Nephron progenitor cell (in vitro differentiated cells): Measurements from ENCODE around the gene UCN2.

Source experiments
- DNase-seq: peaks from one replicate; pipeline ENCODE4 v3.0.0; 2021
- H3K27ac Mint-ChIP-seq: 2 replicates; pipeline ENCODE4 v1.8.0; 2021; ENCODE audit warnings: mild to moderate bottlenecking, moderate library complexity, mixed read lengths
- H3K27me3 Mint-ChIP-seq: 2 replicates; pipeline ENCODE4 v1.8.0; 2021; ENCODE audit warnings: mild to moderate bottlenecking, low read depth, mixed read lengths; ENCODE audit not compliant: poor library complexity
- H3K36me3 Mint-ChIP-seq: 2 replicates; pipeline ENCODE4 v1.8.0; 2021; ENCODE audit warnings: low read depth, mixed read lengths
- H3K4me1 Mint-ChIP-seq: 2 replicates; pipeline ENCODE4 v1.8.0; 2021; ENCODE audit warnings: mixed read lengths
- H3K4me3 Mint-ChIP-seq: 2 replicates; pipeline ENCODE4 v1.8.0; 2021; ENCODE audit warnings: mild to moderate bottlenecking, moderate library complexity, mixed read lengths
- H3K9me3 Mint-ChIP-seq: 2 replicates; pipeline ENCODE4 v1.8.0; 2021; ENCODE audit warnings: mild to moderate bottlenecking, moderate library complexity, mixed read lengths
- CTCF ChIP-seq: fragments of 200-600 bp; sonication (generic); IDR thresholded peaks from 2 replicates; pipeline ENCODE4 v1.5.0; 2021; ENCODE audit warnings: antibody characterized with exemption

The UCN2 gene

GRCh38 chr3:48567500-48567899, 3.9 kb upstream of the UCN2 start:
- TF ChIP-seq CTCF, result no peak
- no peaks in the 10 kb centered on the region for H3K36me3 Mint-ChIP-seq
- no peaks in the 10 kb centered on the region for H3K9me3 Mint-ChIP-seq

GRCh38 chr3:48567090-48567489, 3.5 kb upstream of the UCN2 start:
- TF ChIP-seq CTCF, result no peak
- Mint-ChIP-seq H3K4me1 (peaks cover 40% of the 10 kb centered on the region), H3K9me3 (no peaks in the 10 kb centered on the region), H3K36me3 (no peaks in the 10 kb centered on the region), H3K27ac (no peak overlapping the region), H3K27me3 (peaks cover 6% of the 10 kb centered on the region), H3K4me3 (no peak overlapping the region)
- DNase-seq, result no peak

More at GRCh38 chr3:48567500-48567899, 3.9 kb upstream of the UCN2 start:
- peak overlapping the region; percentile 67 for H3K27ac Mint-ChIP-seq
- peaks cover 41% of the 10 kb centered on the region for H3K4me1 Mint-ChIP-seq
- peaks cover 6% of the 10 kb centered on the region for H3K27me3 Mint-ChIP-seq
- no peak for DNase-seq
- no peak overlapping the region for H3K4me3 Mint-ChIP-seq

- DNase-seq, result no peak
- Mint-ChIP-seq H3K27me3 (peaks cover 4% of the 10 kb centered on the region), H3K27ac (no peak overlapping the region)
These were observed 2.8 kb upstream of the UCN2 start for GRCh38 chr3:48566401-48566760.

GRCh38 chr3:48565591-48566400, 2.2 kb upstream of the UCN2 start:
- no peaks in the 10 kb centered on the region for H3K36me3 Mint-ChIP-seq
- TF ChIP-seq CTCF, result no peak
- no peak for DNase-seq
- H3K4me1 Mint-ChIP-seq, result peaks cover 41% of the 10 kb centered on the region
- H3K27me3 Mint-ChIP-seq, result peaks cover 2% of the 10 kb centered on the region
- H3K4me3 Mint-ChIP-seq, result no peak overlapping the region
- peak overlapping the region; percentile 37 for H3K27ac Mint-ChIP-seq
- no peaks in the 10 kb centered on the region for H3K9me3 Mint-ChIP-seq

More at GRCh38 chr3:48566401-48566760, 2.8 kb upstream of the UCN2 start:
- Mint-ChIP-seq H3K36me3 (no peaks in the 10 kb centered on the region), H3K4me1 (peaks cover 39% of the 10 kb centered on the region), H3K4me3 (no peak overlapping the region), H3K9me3 (no peaks in the 10 kb centered on the region)
- no peak for TF ChIP-seq CTCF

GRCh38 chr3:48565186-48565585, 1.6 kb upstream of the UCN2 start:
- no peak for TF ChIP-seq CTCF
- H3K4me3 Mint-ChIP-seq, result no peak overlapping the region
- peak overlapping the region; percentile 37 for H3K27ac Mint-ChIP-seq
- no peak for DNase-seq
- no peaks in the 10 kb centered on the region for H3K9me3 Mint-ChIP-seq
- peaks cover 2% of the 10 kb centered on the region for H3K27me3 Mint-ChIP-seq
- H3K36me3 Mint-ChIP-seq, result no peaks in the 10 kb centered on the region
- H3K4me1 Mint-ChIP-seq, result peaks cover 47% of the 10 kb centered on the region

GRCh38 chr3:48564667-48565066, 1.1 kb upstream of the UCN2 start:
- Mint-ChIP-seq H3K4me3 (no peak overlapping the region), H3K4me1 (peaks cover 52% of the 10 kb centered on the region), H3K36me3 (no peaks in the 10 kb centered on the region), H3K9me3 (no peaks in the 10 kb centered on the region), H3K27me3 (peaks cover 2% of the 10 kb centered on the region), H3K27ac (no peak overlapping the region)
- DNase-seq, result no peak
- TF ChIP-seq CTCF, result no peak
